Measurements from ENCODE around the gene PRLHR.
A peak's percentile ranks its signal among the peaks of the same experiment; 100 is the strongest.

The PRLHR gene

DNA sequence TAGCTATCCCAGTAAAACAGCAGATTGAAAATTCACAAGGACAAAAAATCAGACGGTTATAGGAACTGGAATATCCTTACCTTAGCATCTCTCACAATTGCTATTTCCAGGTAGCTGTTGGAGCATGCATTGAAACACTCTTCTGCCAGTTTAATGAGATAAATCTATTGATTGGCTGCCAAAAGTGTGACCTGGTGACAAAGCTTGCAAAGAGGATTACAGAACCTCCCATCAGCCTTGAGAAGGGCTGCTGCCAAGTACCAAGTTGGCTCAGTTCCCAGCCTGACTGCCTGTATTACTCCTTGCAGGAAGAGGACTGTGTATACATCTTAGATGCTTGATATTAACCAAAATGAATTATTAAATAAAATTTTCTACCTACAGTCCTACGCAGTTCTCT lies 5.1 kb downstream of the PRLHR start:
- DNase-seq (ENCODE audit: low read depth), result peak; percentile 47
- no peak for TF ChIP-seq CTCF (conservative IDR thresholded peaks at IDR 0.05; ENCODE audit: low read depth, low read length)
- no peak overlapping the region for H3K4me3 ChIP-seq (ENCODE audit: low read depth, low read length)

GRCh38 chr10:118587881-118588651 lies 7.4 kb downstream of the PRLHR start:
- DNase-seq (ENCODE audit: low read depth), result no peak
- TF ChIP-seq CTCF (conservative IDR thresholded peaks at IDR 0.05; ENCODE audit: low read depth, low read length), result no peak
- H3K4me3 ChIP-seq (ENCODE audit: low read depth, low read length), result no peak overlapping the region

GRCh38 chr10:118586911-118587310 lies 8.5 kb downstream of the PRLHR start:
- TF ChIP-seq CTCF (conservative IDR thresholded peaks at IDR 0.05; ENCODE audit: low read depth, low read length), result no peak
- DNase-seq (ENCODE audit: low read depth), result no peak
- H3K4me3 ChIP-seq (ENCODE audit: low read depth, low read length), result no peak overlapping the region

- DNase-seq (ENCODE audit: low read depth), result no peak
- no peak overlapping the region for H3K4me3 ChIP-seq (ENCODE audit: low read depth, low read length)
- TF ChIP-seq CTCF (conservative IDR thresholded peaks at IDR 0.05; ENCODE audit: low read depth, low read length), result no peak
Measured at GRCh38 chr10:118585794-118586193, 9.7 kb downstream of the PRLHR start.

GRCh38 chr10:118585234-118585633 lies 10.2 kb downstream of the PRLHR start:
- H3K4me3 ChIP-seq (ENCODE audit: low read depth, low read length), result no peak overlapping the region
- no peak for DNase-seq (ENCODE audit: low read depth)
- no peak for TF ChIP-seq CTCF (conservative IDR thresholded peaks at IDR 0.05; ENCODE audit: low read depth, low read length)

DNA sequence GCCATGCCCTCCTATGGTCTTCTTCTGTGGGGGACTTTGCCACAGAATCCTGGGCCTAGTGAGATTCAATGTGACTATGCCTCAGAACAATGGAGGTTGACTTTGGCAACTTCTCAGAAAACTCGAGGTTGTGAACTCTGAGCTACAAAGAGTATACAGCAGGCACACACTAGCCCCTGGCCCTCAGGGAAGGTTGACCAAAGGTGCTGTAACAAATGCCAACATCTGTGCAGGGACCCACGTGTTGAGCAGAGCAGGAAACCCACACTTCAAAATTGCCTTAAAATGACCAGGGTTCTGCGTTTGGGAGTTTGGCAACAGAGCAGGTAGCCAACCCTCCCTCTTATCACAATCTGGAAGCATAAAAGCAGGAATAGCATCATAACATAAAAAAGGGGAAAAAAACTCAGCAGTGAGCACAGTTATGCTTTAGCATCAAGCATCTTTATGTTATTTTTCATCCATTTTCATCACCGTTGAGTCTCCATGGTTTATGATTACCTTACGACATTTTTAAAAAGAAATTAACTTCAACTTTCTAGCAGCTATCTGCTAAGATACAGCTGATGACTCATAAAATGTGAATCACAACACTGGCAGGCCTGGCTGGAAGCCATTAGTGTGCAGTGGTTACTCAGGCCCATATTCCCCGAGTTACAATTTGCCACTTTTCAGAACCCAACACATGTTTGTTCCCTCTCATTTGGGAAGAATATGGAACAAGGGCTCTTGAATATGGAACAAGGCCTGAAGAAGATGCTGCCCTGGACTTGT lies 11.1 kb downstream of the PRLHR start:
- peak; percentile 72 for DNase-seq (ENCODE audit: low read depth)
- TF ChIP-seq CTCF (conservative IDR thresholded peaks at IDR 0.05; ENCODE audit: low read depth, low read length), result no peak
- no peak overlapping the region for H3K4me3 ChIP-seq (ENCODE audit: low read depth, low read length)

All from choroid plexus epithelial cell (primary cell).